H1 (cell line): Measurements from ENCODE around the gene RASAL1. TPM values are rescaled to one million over a fixed set of nuclear protein-coding genes. Genes with fewer than 3 reads are reported as not detected.

Experiments used
- CTCF ChIA-PET: fragments of 300-600 bp; sonication (Branson Sonifier 250); formaldehyde crosslinking; loops from one replicate; lab custom pipeline; 2021; ENCODE audit not compliant: partially characterized antibody; lab: Charles Lee
- POLR2A ChIA-PET: fragments of 300-600 bp; sonication (Branson Sonifier 250); formaldehyde crosslinking; loops from one replicate; lab custom pipeline; 2021; ENCODE audit warnings: inconsistent platforms; ENCODE audit not compliant: partially characterized antibody; lab: Charles Lee
- DNase-seq, 2 experiments: peaks; one replicate each; pipeline versions ENCODE4 v3.0.0 to v3.0.0-alpha.2; 2010 to 2022; ENCODE audit warnings: low spot score in 2 of 2, low read depth in 1 of 2, mixed read lengths in 1 of 2
- FAIRE-seq: peaks from 2 replicates; lab custom pipeline; 2011; peaks lifted over from hg19 to GRCh38; lab: Jason Lieb, UNC
- H2AFZ ChIP-seq: 2 replicates; pipeline ENCODE4 v1.8.1; 2012; ENCODE audit warnings: low read length, inconsistent platforms
- H2AK5ac ChIP-seq: 2 replicates; pipeline ENCODE4 v1.6.1; 2013; ENCODE audit warnings: low read depth, low read length
- H2BK120ac ChIP-seq: replicated peaks from 2 replicates; pipeline ENCODE3; 2013; ENCODE audit warnings: low read depth, low read length, inconsistent platforms
- H2BK12ac ChIP-seq: 2 replicates; pipeline ENCODE4 v1.6.1; 2013; ENCODE audit warnings: low read depth, low read length
- H2BK15ac ChIP-seq: 2 replicates; pipeline ENCODE4 v1.6.1; 2013; ENCODE audit warnings: low read length
- H2BK20ac ChIP-seq: 2 replicates; pipeline ENCODE4 v1.6.1; 2013; ENCODE audit warnings: low read length
- H2BK5ac ChIP-seq: 2 replicates; pipeline ENCODE4 v1.6.1; 2013; ENCODE audit warnings: low read depth, low read length
- H3K14ac ChIP-seq: 2 replicates; pipeline ENCODE4 v1.6.1; 2013; ENCODE audit warnings: inconsistent platforms; ENCODE audit not compliant: insufficient read length
- H3K18ac ChIP-seq: 2 replicates; pipeline ENCODE4 v1.6.1; 2013; ENCODE audit warnings: low read length; ENCODE audit errors: extremely low read depth
- H3K23ac ChIP-seq: 2 replicates; pipeline ENCODE4 v1.6.1; 2013; ENCODE audit warnings: inconsistent platforms; ENCODE audit not compliant: insufficient read length
- H3K23me2 ChIP-seq: 2 replicates; pipeline ENCODE4 v1.6.1; 2013; ENCODE audit warnings: low read depth, low read length
- H3K27ac ChIP-seq: 2 replicates; pipeline ENCODE4 v1.6.1; 2011; ENCODE audit warnings: low read depth, low read length, inconsistent platforms
- H3K27me3 ChIP-seq, 4 experiments: replicated peaks in 1 of 4; 1 replicate in 1 of 4; 2 replicates in 3 of 4; pipeline versions ENCODE4 v1.6.1 to v1.8.1; 2011 to 2013; ENCODE audit warnings: low read length in 3 of 4, mild to moderate bottlenecking in 3 of 4, inconsistent platforms in 2 of 4, mixed read lengths in 2 of 4, moderate library complexity in 1 of 4; ENCODE audit not compliant: control insufficient read depth in 3 of 4, insufficient read depth in 3 of 4; ENCODE audit errors: extremely low read depth in 1 of 4
- H3K36me3 ChIP-seq, 4 experiments: 2 replicates each; pipeline versions ENCODE4 v1.6.1 to v1.8.1; 2011 to 2013; ENCODE audit warnings: mild to moderate bottlenecking in 4 of 4, low read length in 3 of 4, moderate library complexity in 2 of 4, control low read depth in 1 of 4, inconsistent platforms in 1 of 4; ENCODE audit not compliant: insufficient read depth in 4 of 4, control insufficient read depth in 2 of 4
- H3K4ac ChIP-seq: replicated peaks from 2 replicates; pipeline ENCODE3; 2013; ENCODE audit warnings: low read length, low read depth, mixed read lengths, inconsistent platforms; ENCODE audit not compliant: insufficient read length
- H3K4me1 ChIP-seq, 4 experiments: replicated peaks in 1 of 4; 1 replicate in 1 of 4; 2 replicates in 3 of 4; pipeline versions ENCODE4 v1.6.1 to v1.8.1; 2011 to 2013; ENCODE audit warnings: low read length in 3 of 4, inconsistent platforms in 2 of 4, mixed read lengths in 1 of 4; ENCODE audit not compliant: insufficient read depth in 4 of 4, control insufficient read depth in 3 of 4
- H3K4me2 ChIP-seq, 2 experiments: 2 replicates each; pipeline versions ENCODE4 v1.6.1 to v1.8.1; 2011 to 2013; ENCODE audit warnings: low read depth in 2 of 2, low read length in 2 of 2, control low read depth in 1 of 2, inconsistent platforms in 1 of 2, mild to moderate bottlenecking in 1 of 2; ENCODE audit not compliant: insufficient read depth in 1 of 2
- H3K4me3 ChIP-seq, 4 experiments: fragments of 200-600, 300-600 bp in 1 of 4; sonication (generic), shearing (Covaris generic), sonication (Bioruptor Twin) in 1 of 4; 2 replicates each; pipeline versions ENCODE4 v1.5.1 to v1.8.1; 2011 to 2016; ENCODE audit warnings: low read length in 4 of 4, low read depth in 3 of 4, control low read depth in 2 of 4, inconsistent platforms in 2 of 4, mild to moderate bottlenecking in 2 of 4, mixed read lengths in 1 of 4, moderate library complexity in 1 of 4; ENCODE audit not compliant: insufficient read depth in 2 of 4; ENCODE audit errors: extremely low read depth in 1 of 4
- H3K56ac ChIP-seq: replicated peaks from 2 replicates; pipeline ENCODE3; 2013; ENCODE audit warnings: low read depth, mild to moderate bottlenecking, mixed read lengths, low read length, inconsistent platforms; ENCODE audit not compliant: insufficient read length
- H3K79me1 ChIP-seq: 2 replicates; pipeline ENCODE4 v1.6.1; 2013; ENCODE audit warnings: low read depth, low read length, control low read depth
- H3K79me2 ChIP-seq, 2 experiments: 2 replicates each; pipeline versions ENCODE4 v1.6.1 to v1.8.1; 2012 to 2013; ENCODE audit warnings: low read length in 2 of 2, mild to moderate bottlenecking in 2 of 2, inconsistent platforms in 1 of 2; ENCODE audit not compliant: insufficient read depth in 2 of 2, control insufficient read depth in 1 of 2
- H3K9ac ChIP-seq, 4 experiments: replicated peaks in 1 of 4; 1 replicate in 1 of 4; 2 replicates in 3 of 4; pipeline versions ENCODE4 v1.6.1 to v1.8.1; 2011 to 2013; ENCODE audit warnings: low read depth in 3 of 4, low read length in 3 of 4, control low read depth in 2 of 4, mild to moderate bottlenecking in 2 of 4, moderate library complexity in 2 of 4, inconsistent platforms in 1 of 4; ENCODE audit errors: extremely low read depth in 1 of 4
- H3K9me3 ChIP-seq, 2 experiments: 2 replicates each; pipeline versions ENCODE4 v1.6.1 to v1.8.1; 2012 to 2013; ENCODE audit warnings: mild to moderate bottlenecking in 2 of 2, moderate library complexity in 2 of 2, control low read depth in 1 of 2, inconsistent platforms in 1 of 2, low read depth in 1 of 2, low read length in 1 of 2, mixed read lengths in 1 of 2; ENCODE audit not compliant: insufficient read depth in 2 of 2
- H4K20me1 ChIP-seq, 2 experiments: replicated peaks in 1 of 2; 2 replicates each; pipeline versions ENCODE3 to v1.8.1; 2011 to 2013; ENCODE audit warnings: inconsistent platforms in 2 of 2, low read length in 2 of 2, mild to moderate bottlenecking in 1 of 2; ENCODE audit not compliant: insufficient read depth in 2 of 2, control insufficient read depth in 1 of 2
- H4K5ac ChIP-seq: 2 replicates; pipeline ENCODE4 v1.6.1; 2013; ENCODE audit warnings: low read length, low read depth, mixed read lengths, inconsistent platforms; ENCODE audit not compliant: insufficient read length
- H4K8ac ChIP-seq: 2 replicates; pipeline ENCODE4 v1.8.0; 2013; ENCODE audit warnings: mild to moderate bottlenecking, moderate library complexity, low read length, inconsistent platforms; ENCODE audit not compliant: insufficient read depth; ENCODE audit errors: extremely low read depth
- H4K91ac ChIP-seq: replicated peaks from 2 replicates; pipeline ENCODE3; 2013; ENCODE audit warnings: low read length, mixed read lengths, inconsistent platforms; ENCODE audit not compliant: insufficient read length
- HDAC2 ChIP-seq, 2 experiments: fragments of 300-600 bp in 1 of 2; sonication (generic) in 1 of 2; IDR thresholded peaks; 2 replicates each; pipeline ENCODE4 v1.6.1; 2011 to 2012; ENCODE audit warnings: low read depth in 2 of 2, low read length in 2 of 2, mild to moderate bottlenecking in 2 of 2, moderate library complexity in 2 of 2, borderline replicate concordance in 1 of 2, inconsistent platforms in 1 of 2
- WGBS, 2 experiments: shearing (Covaris generic) in 1 of 2; methylation state at CpG; one replicate each; pipeline versions ENCODE4 v1.1.6 to v1.1.7; 2013 to 2015; ENCODE audit warnings: low lambda C conversion rate in 2 of 2, mixed read lengths in 2 of 2, inconsistent platforms in 1 of 2, low coverage in 1 of 2, missing lambda C conversion rate in 1 of 2; ENCODE audit not compliant: insufficient replicate concordance in 2 of 2, insufficient coverage in 1 of 2, insufficient read length in 1 of 2; ENCODE audit errors: extremely low coverage in 1 of 2, missing lambda C conversion rate in 1 of 2; 5-methylcytosine and 5-hydroxymethylcytosine counted together
- polyA plus RNA-seq, 7 experiments: library from polyadenylated mRNA; depleted of rRNA in 3 of 7; stranded (reverse) in 5 of 7; unstranded in 2 of 7; fragments of >200 nt in 5 of 7; fragments of 200-250 nt in 2 of 7; gene quantifications; 1 replicate in 5 of 7; 2 replicates in 1 of 7; 4 replicates in 1 of 7; pipeline versions ENCODE4 v1.2.1 to v1.2.3, GENCODE V29; 2011 to 2013; ENCODE audit warnings: missing spikeins in 2 of 7, mixed read lengths in 2 of 7
- total RNA-seq: library from RNA; stranded (reverse); fragmentation: NEBNext Ultra II Directional; extraction: Animal tissue kit (Norgen Biotek cat#: 25700); gene quantifications from 2 replicates; pipeline ENCODE4 v1.2.1, GENCODE V29; 2021

RASAL1 gene
- total and polyA plus RNA-seq, 2 of the 8 experiments (the other 6 are each of a cell fraction or from before 2014, with no cell fraction given), result 3.7 to 5.0 TPM

DNA sequence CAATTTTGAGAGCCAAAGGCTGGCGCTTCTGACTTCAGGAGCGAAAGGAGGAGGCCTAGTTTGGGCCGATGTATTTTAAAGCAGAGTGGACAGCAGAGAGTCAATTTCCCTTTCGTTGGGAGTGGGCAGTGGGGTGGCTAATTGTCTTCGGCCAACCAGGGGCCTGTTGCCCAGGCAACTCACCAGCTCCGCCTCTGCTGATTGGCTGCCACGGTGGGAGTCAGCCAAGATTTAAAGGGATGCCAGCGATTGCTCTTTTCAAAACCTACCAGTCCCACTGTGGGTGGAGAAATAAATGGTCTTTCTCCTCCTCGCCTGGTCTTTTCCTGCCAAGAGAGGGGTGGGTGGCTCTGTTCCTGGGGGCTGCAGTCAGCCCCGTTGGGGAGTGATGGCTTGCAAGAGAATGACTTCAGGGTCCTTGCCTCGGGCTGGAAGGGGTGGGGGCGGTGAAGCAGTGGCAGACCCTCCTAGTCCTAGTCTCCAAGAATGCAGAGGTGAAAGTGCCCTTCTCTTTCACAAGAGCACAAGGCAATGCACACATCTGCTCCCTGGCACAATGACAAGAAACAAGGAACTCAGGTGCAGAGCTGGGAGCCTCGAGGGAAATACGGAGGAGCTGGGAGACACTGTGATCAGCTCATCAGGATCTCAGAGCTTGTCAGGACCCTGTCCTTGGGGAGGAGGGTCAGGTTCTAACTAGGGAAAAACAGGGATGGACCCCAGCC, 37.7 kb downstream of the RASAL1 start:
- H3K4ac ChIP-seq, result peak overlapping the region; percentile 66
- no peaks in the 10 kb centered on the region for H3K36me3 ChIP-seq
- H3K27ac ChIP-seq, result no peak overlapping the region
- 0 out of 2 replicates have a peak overlapping the region, but pooled peaks have one; percentile 61 for H2BK20ac ChIP-seq
- no peak overlapping the region for H3K4me3 ChIP-seq
- peak overlapping the region; percentile 32 for H3K18ac ChIP-seq
- H2BK15ac ChIP-seq, result no peak overlapping the region
- H3K79me1 ChIP-seq, result no peaks in the 10 kb centered on the region
- no peak overlapping the region for H4K8ac ChIP-seq
- H2BK12ac ChIP-seq, result peak overlapping the region; percentile 60; the same call in 1 of the 2 replicates
- H3K23ac ChIP-seq, result no peak overlapping the region
- H3K27me3 ChIP-seq, result no peaks in the 10 kb centered on the region
- no peaks in the 10 kb centered on the region for H3K79me2 ChIP-seq
- no peak overlapping the region for H3K9ac ChIP-seq
- FAIRE-seq, result no peak
- ChIA-PET CTCF (interaction anchor here (0.5 to 6.9 kb wide), 37 partner anchors 8 to 634 kb away, joined by 3 to 67 read pairs (median 5); partner anchors contain the start of genes DTX1 and RASAL1), POLR2A (interaction anchor here (1.4 kb wide), 1 partner anchor 12 kb away, joined by 3 read pairs; no protein-coding TSS in a partner anchor)
- peak overlapping the region; percentile 77 for H2BK120ac ChIP-seq
- 74% methylated on average over 14 of the region's 14 CpGs; no CpG with 5 or more reads in 1 of the 2 experiments for WGBS, 2 experiments
- H3K14ac ChIP-seq, result no peak overlapping the region
- peak in 1 of 2 experiments; percentile 73 for DNase-seq
- no peaks in the 10 kb centered on the region for H3K9me3 ChIP-seq
- peaks cover 0 to 11% (median 6%) of the 10 kb centered on the region in 4 experiments; a peak in 5 of 7 replicates for H3K4me1 ChIP-seq
- H4K5ac ChIP-seq, result no peak overlapping the region
- no peak overlapping the region for H2AFZ ChIP-seq
- H2AK5ac ChIP-seq, result no peak overlapping the region
- peaks cover 3% of the 10 kb centered on the region; the same call in 1 of the 2 replicates for H3K23me2 ChIP-seq
- peak overlapping the region; percentile 75 for H2BK5ac ChIP-seq
- H3K4me2 ChIP-seq, result peak overlapping the region in 1 of 2 experiments; percentile 31; a peak in 3 of 4 replicates
- H4K91ac ChIP-seq, result peak overlapping the region; percentile 20
- no peaks in the 10 kb centered on the region for H4K20me1 ChIP-seq
- H3K56ac ChIP-seq, result no peak overlapping the region
- no peak for TF ChIP-seq HDAC2 (IDR thresholded peaks at IDR 0.05; ENCODE audit: borderline replicate concordance in 1 of 2, low read depth in 2 of 2, low read length in 2 of 2)
